Activated naive CD8-positive, alpha-beta T cell treated with anti-CD3 and anti-CD28 coated beads for 36 hours (primary cell): ENCODE measurements around the gene TSPAN13. TPM values are rescaled to one million over a fixed set of nuclear protein-coding genes. Genes with fewer than 3 reads are reported as not detected.
A peak's percentile ranks its signal among the peaks of the same experiment; 100 is the strongest.

Experiments used
- DNase-seq: peaks from one replicate; pipeline ENCODE4 v3.0.0; 2021
- H3K27ac Mint-ChIP-seq: one replicate; pipeline ENCODE4 v1.8.0; 2022; ENCODE audit warnings: mild to moderate bottlenecking, moderate library complexity, mixed read lengths
- H3K27me3 Mint-ChIP-seq: one replicate; pipeline ENCODE4 v1.8.0; 2022; ENCODE audit warnings: mild to moderate bottlenecking, mixed read lengths
- H3K36me3 Mint-ChIP-seq: one replicate; pipeline ENCODE4 v1.8.0; 2021; ENCODE audit warnings: mild to moderate bottlenecking, mixed read lengths
- H3K4me1 Mint-ChIP-seq: one replicate; pipeline ENCODE4 v1.8.0; 2021; ENCODE audit warnings: mixed read lengths
- H3K4me3 Mint-ChIP-seq: one replicate; pipeline ENCODE4 v1.8.0; 2022; ENCODE audit warnings: mild to moderate bottlenecking, moderate library complexity, mixed read lengths
- H3K9me3 Mint-ChIP-seq: one replicate; pipeline ENCODE4 v1.8.0; 2022; ENCODE audit warnings: mixed read lengths
- total RNA-seq, 2 experiments: library from RNA; stranded (reverse); gene quantifications; one replicate each; pipeline ENCODE4 v1.2.3, GENCODE V29; 2021

Gene TSPAN13
- total RNA-seq, 2 experiments from 2014 or later: 1.1 to 1.4 TPM

DNA sequence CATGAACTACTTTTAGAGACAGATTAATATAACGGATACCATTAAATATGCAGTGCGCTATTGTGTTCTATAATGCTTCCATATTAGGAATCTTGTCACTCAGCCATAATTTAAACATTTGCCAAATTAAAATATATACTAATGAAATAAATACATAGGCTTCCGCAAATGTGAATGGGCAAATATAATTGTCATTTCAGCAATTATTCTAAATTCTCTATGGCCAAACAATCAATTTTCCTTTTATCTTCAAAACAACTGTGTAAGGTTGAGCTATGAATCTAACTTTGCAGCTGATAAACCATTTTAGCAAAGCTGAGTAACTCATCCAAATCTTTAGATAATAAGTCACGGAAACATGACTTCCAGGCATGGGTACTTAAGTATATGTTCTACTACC is 20.7 kb upstream of the TSPAN13 start:
- Mint-ChIP-seq H3K36me3 (no peaks in the 10 kb centered on the region), H3K4me1 (no peaks in the 10 kb centered on the region), H3K27me3 (no peaks in the 10 kb centered on the region), H3K27ac (no peak overlapping the region), H3K9me3 (no peaks in the 10 kb centered on the region), H3K4me3 (no peak overlapping the region)
- DNase-seq: no peak

DNA sequence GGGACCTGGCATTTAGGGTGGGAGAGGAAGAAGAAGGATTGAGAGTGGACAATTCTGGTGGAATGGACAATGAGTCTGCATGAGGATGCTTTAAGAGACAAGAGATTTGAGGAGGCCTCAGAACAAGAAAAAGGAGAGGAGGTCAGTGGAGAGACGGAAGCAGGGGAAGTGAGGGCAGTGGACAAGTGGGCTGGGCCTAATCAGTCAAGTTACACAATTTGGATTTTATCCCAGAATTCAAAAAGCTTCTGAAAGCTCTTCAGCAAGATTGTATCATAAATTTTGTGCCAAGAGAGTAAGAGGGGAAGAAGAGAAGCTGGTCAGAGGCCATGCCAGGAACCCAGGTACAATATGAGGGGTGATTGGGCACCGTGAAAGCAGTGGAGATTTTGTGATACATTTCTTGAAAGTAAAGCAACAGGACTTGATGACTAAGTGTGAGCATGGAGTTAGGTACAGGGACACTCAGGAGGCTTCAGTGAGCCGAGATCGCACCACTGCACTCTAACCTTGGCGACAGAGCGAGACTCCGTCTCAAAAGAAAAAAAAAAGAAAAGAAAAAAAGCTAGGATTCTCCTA is 19.3 kb upstream of the TSPAN13 start:
- no peaks in the 10 kb centered on the region for H3K27me3 Mint-ChIP-seq
- no peak overlapping the region for H3K4me3 Mint-ChIP-seq
- no peak for DNase-seq
- H3K9me3 Mint-ChIP-seq: no peaks in the 10 kb centered on the region
- no peak overlapping the region for H3K27ac Mint-ChIP-seq
- H3K4me1 Mint-ChIP-seq: no peaks in the 10 kb centered on the region
- H3K36me3 Mint-ChIP-seq: no peaks in the 10 kb centered on the region

DNA sequence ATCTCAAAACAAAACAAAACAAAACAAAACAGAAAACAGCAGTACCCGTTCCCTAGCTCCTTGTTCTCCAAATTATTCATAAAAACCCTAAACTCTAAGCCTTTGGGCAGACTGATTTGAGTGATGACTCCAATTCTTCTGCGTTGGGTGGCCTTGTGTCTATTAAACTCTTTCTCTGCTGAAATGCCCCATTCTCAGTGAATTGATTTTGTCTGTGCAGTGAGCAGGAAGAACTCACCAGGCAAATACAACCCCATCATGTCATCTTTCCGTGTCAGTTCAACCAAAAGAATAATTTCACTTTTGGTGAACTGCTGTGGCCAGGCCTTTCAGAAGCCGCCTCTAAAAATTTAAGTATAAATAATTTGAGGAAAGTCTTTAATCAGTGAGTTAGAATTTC is 18.5 kb upstream of the TSPAN13 start:
- Mint-ChIP-seq H3K9me3 (no peaks in the 10 kb centered on the region), H3K27ac (no peak overlapping the region), H3K4me3 (no peak overlapping the region)

DNA sequence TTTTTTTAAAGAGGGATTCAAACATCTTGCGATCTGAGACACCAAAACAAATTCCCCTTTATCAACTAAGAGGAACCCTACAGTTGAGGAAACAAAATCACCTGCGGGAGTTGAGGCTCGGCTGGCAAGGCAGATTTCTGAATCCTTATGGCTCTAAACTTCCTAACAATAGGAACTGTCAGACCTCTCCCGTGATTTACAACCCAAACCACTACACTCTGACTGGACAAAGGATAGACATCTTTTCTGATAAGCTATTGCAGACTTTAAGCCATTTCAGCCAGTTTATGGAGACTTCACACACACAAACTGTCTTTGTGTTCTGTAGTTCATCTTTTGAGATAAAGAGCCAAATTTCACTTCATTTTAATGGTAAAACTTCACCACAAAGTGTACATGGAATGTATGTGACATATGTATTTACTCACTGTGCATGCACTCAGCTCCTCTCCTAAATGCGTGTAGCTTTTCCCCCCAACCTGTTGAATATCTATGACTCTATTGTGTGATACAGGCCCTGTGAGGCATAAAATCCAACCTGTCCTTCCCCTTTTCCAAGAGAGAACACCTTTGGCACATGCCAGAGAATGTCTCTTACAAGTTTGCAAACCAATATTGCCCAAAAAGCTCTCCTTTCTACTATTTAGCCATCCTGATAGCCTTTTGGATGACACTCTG is 15.4 kb upstream of the TSPAN13 start:
- H3K4me1 Mint-ChIP-seq: peaks cover 1% of the 10 kb centered on the region
- DNase-seq: no peak
- no peaks in the 10 kb centered on the region for H3K36me3 Mint-ChIP-seq
- no peaks in the 10 kb centered on the region for H3K9me3 Mint-ChIP-seq
- no peak overlapping the region for H3K4me3 Mint-ChIP-seq
- no peaks in the 10 kb centered on the region for H3K27me3 Mint-ChIP-seq
- no peak overlapping the region for H3K27ac Mint-ChIP-seq

More for the DNA sequence above, 18.5 kb upstream of the TSPAN13 start:
- H3K27me3 Mint-ChIP-seq: no peaks in the 10 kb centered on the region
- no peaks in the 10 kb centered on the region for H3K4me1 Mint-ChIP-seq
- no peaks in the 10 kb centered on the region for H3K36me3 Mint-ChIP-seq
- no peak for DNase-seq

DNA sequence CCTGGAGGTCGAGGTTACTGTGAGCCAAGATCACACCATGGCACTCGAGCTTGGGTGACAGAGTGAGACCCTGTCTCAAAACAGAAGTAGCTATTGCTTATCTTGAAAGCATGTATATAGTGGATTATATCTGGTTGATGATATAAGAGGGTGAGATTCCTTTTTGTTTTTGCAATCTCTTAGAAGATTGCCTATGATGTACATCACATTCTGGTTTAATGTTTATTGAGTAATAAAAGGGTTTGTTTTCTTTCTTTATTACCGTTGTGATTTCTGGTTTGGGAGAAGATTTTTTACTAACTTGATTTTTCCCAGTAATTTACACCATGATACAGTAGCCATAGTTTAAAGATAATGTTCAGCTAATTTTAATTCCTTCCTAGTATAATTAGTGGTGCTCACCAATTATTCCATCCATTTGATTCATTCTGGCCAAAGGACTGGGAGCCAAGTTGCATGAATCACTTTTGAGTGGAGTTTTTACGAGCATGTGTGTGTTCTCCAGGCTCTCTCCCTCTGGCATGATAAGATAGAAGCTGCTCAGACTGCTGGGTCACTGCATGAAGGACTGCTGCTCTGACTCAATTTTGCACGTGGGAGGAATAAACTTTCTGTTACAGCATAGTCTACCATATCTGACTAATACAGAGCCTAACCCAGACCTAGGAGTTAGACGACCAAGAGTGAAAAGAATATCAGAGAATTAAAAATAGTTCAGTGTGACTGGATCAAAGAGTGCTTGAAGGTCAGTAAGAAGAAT is 13.5 kb upstream of the TSPAN13 start:
- Mint-ChIP-seq H3K9me3 (no peaks in the 10 kb centered on the region), H3K36me3 (no peaks in the 10 kb centered on the region), H3K27me3 (no peaks in the 10 kb centered on the region), H3K4me1 (peaks cover 1% of the 10 kb centered on the region), H3K27ac (no peak overlapping the region), H3K4me3 (no peak overlapping the region)
- no peak for DNase-seq

DNA sequence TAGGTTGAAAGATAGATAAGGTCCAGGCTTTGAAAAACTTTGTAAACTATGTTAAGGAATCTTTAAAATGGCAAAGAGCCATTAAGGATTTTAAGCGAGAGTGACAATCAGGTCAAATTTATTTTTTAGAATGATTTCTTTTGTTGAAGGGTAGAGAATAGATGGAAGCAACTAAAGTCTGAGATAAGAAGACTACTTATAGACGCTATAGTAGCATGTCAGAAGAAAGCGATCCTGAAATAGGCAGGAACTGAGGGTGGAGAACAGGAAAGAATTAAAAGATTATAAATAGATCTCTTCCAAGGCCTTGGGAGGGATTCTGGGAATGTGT is 13.0 kb upstream of the TSPAN13 start:
- no peaks in the 10 kb centered on the region for H3K27me3 Mint-ChIP-seq
- H3K9me3 Mint-ChIP-seq: no peaks in the 10 kb centered on the region
- no peak overlapping the region for H3K27ac Mint-ChIP-seq
- no peak for DNase-seq
- H3K4me3 Mint-ChIP-seq: no peak overlapping the region
- peaks cover 1% of the 10 kb centered on the region for H3K4me1 Mint-ChIP-seq
- H3K36me3 Mint-ChIP-seq: no peaks in the 10 kb centered on the region

DNA sequence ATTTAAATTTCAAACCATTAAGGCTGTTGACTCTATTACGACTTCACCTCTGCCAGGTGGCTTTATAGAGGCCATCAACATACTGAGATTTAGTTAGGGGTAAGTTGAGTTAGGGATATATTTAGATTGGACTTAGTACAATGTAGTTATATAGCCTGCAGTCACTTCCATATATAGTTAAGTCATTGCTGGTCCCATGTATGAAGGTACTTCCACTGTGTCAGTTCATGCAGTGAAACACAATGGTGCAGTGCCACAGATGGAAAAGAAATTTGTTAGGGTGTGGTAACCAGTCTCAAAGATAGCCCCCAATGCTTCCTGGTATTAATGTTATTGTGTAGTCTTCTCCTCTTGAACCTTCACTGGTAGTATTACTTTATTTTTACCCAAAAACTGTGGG is 12.6 kb upstream of the TSPAN13 start:
- Mint-ChIP-seq H3K4me1 (peaks cover 1% of the 10 kb centered on the region), H3K27ac (no peak overlapping the region), H3K9me3 (no peaks in the 10 kb centered on the region), H3K4me3 (no peak overlapping the region), H3K27me3 (no peaks in the 10 kb centered on the region), H3K36me3 (no peaks in the 10 kb centered on the region)
- DNase-seq: no peak

DNA sequence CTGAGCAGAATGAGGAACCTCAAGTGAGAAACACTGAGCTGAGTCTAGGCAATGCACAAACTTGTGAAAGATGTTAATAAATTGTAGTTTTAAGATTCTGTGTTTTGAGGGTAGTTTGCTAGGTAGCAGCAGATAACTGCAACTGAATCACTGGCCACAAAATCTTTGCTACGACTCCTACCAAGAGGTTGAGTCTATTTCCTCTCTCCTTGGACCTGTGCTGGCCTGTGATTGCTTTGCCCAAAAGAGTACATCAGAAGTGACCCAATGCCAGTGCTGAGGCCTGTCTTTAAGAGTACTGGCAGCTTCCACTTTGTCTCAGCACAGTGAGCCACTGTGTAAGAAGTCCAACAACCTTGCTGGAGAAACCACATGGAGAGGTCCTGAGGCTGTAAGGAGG is 11.9 kb upstream of the TSPAN13 start:
- Mint-ChIP-seq H3K27ac (no peak overlapping the region), H3K4me3 (no peak overlapping the region), H3K36me3 (no peaks in the 10 kb centered on the region), H3K27me3 (no peaks in the 10 kb centered on the region), H3K9me3 (no peaks in the 10 kb centered on the region), H3K4me1 (peaks cover 1% of the 10 kb centered on the region)
- DNase-seq: no peak

DNA sequence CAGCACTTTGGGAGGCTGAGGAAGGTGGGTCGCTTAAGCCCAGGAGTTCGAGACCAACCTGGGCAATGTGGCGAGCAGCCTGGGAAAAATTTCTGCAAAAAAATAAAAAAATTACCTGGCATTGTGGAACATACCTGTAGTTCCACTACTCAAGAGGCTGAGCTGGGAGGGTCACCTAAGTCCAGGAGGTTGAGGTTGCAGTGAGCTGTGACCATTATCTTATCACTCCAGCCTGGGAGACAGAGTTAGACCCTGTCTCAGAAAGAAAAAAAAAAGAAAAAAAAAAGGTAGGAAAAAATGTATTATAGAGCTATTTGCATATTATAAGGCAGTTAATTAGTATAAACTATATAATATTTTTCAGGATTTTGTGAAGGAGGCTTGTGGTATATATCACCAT is 11.0 kb upstream of the TSPAN13 start:
- peaks cover 1% of the 10 kb centered on the region for H3K4me1 Mint-ChIP-seq
- no peaks in the 10 kb centered on the region for H3K9me3 Mint-ChIP-seq
- DNase-seq: no peak
- H3K27me3 Mint-ChIP-seq: no peaks in the 10 kb centered on the region
- H3K36me3 Mint-ChIP-seq: no peaks in the 10 kb centered on the region
- H3K27ac Mint-ChIP-seq: no peak overlapping the region
- no peak overlapping the region for H3K4me3 Mint-ChIP-seq

DNA sequence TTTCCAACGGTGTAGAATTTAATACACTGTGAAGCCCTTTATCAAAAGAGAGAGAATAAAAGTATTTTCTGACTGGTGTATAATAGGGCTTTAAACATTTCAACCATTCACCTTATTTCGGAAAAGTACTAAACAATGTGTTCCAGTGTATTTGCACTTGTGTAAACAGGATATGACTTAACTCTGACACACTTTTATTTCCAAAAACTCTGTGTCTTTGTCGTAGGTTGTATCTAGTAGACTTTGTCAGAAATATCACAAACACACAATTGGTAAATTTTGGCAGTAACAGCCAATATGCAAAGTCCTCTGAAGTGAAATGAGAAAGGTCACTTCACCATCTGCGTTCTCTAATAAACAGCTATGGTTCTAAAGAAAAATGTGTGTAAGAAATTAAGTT is 10.3 kb upstream of the TSPAN13 start:
- peaks cover 1% of the 10 kb centered on the region for H3K4me1 Mint-ChIP-seq
- no peak overlapping the region for H3K4me3 Mint-ChIP-seq
- no peaks in the 10 kb centered on the region for H3K36me3 Mint-ChIP-seq
- no peak for DNase-seq
- H3K9me3 Mint-ChIP-seq: no peaks in the 10 kb centered on the region
- no peaks in the 10 kb centered on the region for H3K27me3 Mint-ChIP-seq
- no peak overlapping the region for H3K27ac Mint-ChIP-seq

DNA sequence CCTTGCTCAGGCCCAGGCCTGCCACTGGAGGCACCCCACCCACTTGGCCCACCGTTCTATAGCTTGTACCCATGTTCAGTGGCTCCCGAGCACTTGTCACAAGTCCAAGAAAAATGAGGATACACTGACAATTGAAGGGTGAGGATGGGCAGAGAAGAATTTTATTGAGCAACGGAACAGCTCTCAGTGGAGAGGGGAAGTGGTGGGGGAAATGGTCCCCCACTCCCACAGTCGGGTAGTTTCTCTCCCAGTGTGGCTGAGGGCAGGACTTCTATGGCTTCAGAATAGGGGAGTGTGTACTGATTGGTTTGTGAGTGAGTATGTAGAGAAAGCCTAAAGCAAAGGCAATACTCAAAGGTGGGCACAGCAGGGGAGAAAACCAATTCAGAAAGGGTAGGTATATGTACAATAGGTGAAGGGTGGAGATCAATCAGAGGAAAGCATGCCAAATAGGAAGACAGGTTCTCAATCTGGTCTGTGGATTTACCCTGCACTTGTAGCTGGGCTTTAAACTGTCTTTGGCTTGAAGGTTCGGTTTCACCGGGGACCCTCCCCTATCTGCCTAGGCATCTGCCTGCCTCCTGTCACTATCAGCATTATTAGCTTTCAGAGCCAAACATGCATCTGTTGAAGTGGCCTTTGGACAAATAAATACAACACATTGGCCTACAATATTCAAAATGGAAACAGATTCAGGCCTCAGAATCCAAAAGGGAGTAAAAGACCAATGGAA is 8.9 kb upstream of the TSPAN13 start:
- no peak for DNase-seq
- Mint-ChIP-seq H3K9me3 (no peaks in the 10 kb centered on the region), H3K4me3 (no peak overlapping the region), H3K36me3 (no peaks in the 10 kb centered on the region), H3K27me3 (no peaks in the 10 kb centered on the region), H3K27ac (no peak overlapping the region), H3K4me1 (peaks cover 1% of the 10 kb centered on the region)

DNA sequence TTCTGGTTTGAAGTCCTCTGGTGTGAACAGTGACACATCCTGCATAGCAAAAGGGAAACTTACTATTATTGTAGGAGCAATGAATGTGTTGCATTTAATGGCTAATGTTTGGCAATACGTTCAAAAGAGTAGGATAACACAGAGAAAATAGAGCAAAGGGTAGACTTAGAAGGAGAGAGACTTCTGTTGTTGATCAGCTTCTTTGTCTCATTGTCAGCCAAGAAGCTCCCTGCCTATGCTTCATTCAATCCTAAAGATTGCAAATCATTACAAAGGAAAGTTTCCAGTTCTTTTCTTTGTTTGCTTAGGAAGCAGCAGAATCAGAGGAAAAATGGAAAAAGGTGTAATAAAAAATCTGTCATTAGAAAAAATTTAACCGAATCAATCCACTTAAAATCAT is 7.9 kb upstream of the TSPAN13 start:
- H3K4me1 Mint-ChIP-seq: no peaks in the 10 kb centered on the region
- H3K27ac Mint-ChIP-seq: no peak overlapping the region
- H3K9me3 Mint-ChIP-seq: no peaks in the 10 kb centered on the region
- DNase-seq: no peak
- H3K36me3 Mint-ChIP-seq: no peaks in the 10 kb centered on the region
- no peak overlapping the region for H3K4me3 Mint-ChIP-seq
- no peaks in the 10 kb centered on the region for H3K27me3 Mint-ChIP-seq

DNA sequence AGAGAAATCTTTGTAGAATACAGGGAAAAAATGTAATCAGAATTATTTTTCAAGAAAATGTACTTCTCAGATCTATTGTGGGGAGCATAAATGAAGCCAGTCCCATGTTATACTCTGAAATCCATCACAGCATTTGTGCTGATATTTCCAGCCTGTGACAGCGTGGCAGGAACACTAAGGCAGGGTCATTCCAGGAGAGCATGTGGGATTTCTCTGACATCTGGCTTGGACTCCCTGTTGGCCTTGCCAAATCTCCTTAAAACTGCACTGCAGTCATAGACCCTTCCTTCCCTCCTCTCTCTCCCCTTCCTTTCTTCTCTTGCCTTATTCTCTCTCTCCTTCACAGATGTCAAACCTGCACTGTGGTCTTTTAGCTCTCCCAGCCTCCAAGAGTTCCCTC is 6.5 kb upstream of the TSPAN13 start:
- Mint-ChIP-seq H3K4me3 (no peak overlapping the region), H3K9me3 (no peaks in the 10 kb centered on the region), H3K27me3 (peaks cover 4% of the 10 kb centered on the region), H3K27ac (no peak overlapping the region), H3K4me1 (no peaks in the 10 kb centered on the region), H3K36me3 (no peaks in the 10 kb centered on the region)
- DNase-seq: no peak

DNA sequence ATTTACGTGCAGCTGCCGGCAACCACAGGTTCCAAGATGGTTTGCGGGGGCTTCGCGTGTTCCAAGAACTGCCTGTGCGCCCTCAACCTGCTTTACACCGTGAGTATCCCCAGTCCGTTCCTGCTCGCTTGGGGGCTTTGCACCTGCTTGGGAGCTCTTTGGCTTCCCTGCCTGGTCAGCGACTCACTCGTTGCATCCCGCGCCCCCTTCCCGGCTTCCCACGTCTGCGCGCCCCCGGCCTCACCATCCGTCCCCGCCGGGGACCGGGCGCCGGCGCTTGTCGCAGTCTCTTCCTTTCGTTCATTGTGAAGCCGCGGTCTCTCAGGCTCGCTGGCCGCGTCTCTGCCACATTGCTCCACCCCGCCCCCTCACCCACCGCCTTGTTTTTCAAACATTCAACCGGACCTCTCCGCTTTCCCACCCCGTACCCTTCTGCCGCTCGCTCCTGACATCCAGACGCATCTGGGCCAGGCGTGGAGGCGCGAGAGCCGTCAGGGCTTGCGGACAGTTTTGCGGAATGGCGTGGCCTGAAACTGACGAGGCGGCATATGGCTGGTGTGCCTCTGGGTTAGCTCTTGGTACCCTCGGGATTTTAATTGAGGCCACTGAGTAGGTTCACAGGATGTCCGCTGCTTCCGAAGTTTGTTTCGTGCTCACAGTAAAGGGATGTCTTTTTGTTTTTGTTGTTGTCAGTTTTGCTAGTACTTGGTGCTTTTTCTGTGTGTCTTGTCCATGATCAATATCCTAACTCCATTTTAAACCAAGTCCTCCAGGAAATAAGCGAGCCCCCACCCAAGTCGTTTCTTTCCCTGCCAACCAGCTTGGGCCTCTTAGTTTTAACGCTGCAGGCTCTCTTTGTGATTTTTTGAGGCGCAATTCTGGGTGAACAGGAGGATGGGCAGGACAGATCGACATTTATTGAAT is 639 bp downstream of the TSPAN13 start:
- DNase-seq: no peak

More for the DNA sequence above, 639 bp downstream of the TSPAN13 start:
- Mint-ChIP-seq H3K9me3 (no peaks in the 10 kb centered on the region), H3K36me3 (no peaks in the 10 kb centered on the region), H3K4me3 (peak overlapping the region; percentile 71), H3K27ac (no peak overlapping the region), H3K27me3 (peaks cover 43% of the 10 kb centered on the region), H3K4me1 (peaks cover 9% of the 10 kb centered on the region)
